HG03196 (cell line): ENCODE results near the gene FRMD5.

Source experiments
- ATAC-seq: cut with Tn5 transposase; IDR thresholded peaks from one replicate; pipeline ENCODE4 v1.9.1; 2021; ENCODE audit not compliant: unreplicated experiment

The FRMD5 gene

DNA sequence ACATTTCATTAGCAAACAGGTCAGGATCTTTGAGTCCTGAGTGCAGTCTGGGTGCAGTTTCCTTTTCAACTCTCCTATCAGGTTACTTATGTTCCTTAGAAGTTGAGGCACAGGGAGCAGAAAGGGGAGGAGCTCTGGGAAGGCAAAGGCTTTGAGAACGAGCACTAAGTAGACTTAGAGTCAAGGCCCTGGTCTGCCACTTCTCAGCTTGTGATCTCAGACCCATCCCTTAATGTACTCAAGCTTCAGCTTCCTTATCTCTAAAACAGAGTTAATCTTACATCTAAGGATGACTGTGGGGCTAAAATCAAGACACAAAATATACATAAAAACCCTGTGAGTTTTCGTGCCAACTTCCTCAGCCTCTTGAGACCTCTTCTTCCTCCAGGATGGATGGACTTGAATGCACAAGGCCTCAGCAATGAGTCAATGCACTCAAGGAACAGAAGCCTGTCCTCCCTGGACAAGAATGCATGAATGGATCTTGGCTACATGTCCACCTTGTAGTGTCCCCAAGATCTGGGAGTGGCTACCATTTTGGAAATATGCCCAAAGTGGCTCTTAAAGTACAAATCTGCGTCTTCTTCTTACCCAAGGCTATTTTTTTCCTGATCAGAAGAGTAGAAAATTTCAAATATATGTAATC lies 263.2 kb downstream of the FRMD5 start:
- no peak for ATAC-seq

DNA sequence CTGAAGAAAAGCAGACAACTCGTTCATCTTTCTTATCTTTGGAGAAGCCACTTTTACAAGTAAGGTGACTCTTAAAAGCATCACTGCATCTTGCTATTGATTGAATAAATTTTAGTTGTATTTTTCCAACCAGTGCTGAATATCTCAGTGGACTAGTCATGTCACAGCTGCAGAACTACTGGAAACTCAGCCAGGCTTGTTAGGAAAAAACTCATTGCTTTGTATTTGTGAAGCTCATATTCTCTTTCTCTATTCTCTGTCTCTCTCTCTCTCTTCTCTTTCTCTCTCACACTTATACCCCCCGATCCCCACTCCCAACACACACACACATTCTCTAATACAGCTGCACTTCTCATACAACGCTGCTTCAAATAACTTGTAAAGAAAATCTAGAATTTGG lies 264.0 kb downstream of the FRMD5 start:
- no peak for ATAC-seq

DNA sequence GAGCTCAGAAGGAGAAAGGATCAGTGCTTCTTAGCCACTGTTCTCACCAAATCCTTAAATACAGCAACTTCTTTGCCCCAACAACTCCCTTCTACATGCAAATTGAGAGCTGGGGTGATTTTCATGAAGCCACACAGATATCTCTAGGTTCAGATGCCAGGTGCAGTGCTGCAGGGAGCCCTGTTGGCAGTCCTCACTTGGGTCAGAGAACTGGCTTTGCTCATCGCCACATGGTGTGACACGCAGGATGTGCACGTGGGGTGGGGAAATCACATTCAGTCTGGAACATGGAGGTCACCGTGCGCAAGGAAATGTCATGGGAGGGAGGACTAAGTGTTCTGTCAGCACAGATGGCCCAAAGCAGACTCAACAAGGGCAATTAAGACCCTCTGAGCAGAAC lies 264.5 kb downstream of the FRMD5 start:
- no peak for ATAC-seq

- ATAC-seq = no peak
Observed at GRCh38 chr15:43930079-43930478, 265.0 kb downstream of the FRMD5 start.

GRCh38 chr15:43928152-43928551 lies 266.9 kb downstream of the FRMD5 start:
- no peak for ATAC-seq

DNA sequence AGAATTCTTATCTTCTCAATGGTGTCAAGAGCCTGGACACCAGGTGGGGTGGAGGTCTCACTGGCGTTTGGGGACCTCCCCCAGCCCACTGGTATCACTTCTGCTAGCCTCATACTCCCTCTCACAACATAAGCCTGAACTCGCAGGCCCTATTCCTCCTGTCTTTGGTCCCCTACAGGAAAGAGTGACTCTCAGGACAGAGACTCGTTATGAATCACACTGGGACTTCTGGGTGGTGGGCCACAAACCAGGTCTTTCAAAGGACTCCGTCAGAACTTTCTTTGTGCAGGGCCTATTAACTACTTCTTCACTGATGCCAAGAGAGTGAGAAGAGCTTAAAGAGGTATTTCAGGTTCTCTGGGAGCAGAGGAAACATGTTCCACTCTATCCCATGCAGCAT lies 267.9 kb downstream of the FRMD5 start:
- ATAC-seq = no peak

DNA sequence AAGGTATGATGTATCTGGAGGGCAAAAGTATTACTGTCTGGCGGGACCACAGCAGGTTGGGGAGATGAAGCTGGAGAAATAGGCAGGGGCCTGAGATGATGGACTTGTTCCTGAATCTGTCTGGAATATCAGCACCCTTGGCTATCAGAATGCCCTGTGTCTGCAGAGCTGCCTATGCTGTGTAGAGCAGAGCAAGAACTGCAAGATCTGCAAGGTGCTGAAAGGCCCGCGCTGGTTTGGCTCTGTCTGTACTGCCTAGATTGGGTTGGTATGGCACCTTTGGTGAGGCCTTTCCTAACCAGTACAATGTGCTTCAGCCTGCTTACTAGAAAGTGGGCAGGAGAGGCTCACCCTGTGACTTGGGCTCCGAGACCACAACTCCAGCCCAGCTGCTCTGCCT lies 271.5 kb downstream of the FRMD5 start:
- no peak for ATAC-seq

DNA sequence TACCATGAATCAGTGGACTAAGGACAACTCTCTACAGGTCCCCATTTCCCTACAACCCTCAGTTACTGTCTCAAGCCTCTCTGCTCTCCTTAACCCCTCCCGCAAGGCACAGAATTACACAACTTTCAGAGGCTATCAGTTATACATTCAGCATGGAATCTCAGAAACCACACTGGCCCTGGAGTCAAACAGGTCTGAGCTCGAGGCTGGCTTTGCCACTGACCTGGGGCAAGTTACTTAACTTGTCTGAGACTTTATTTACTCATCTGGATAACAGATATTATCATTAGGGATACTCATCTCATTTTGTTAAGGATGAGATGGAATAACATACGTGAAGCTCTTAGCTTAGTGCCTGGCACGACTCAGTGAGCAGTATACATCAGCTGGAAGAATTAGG lies 273.1 kb downstream of the FRMD5 start:
- ATAC-seq = no peak

DNA sequence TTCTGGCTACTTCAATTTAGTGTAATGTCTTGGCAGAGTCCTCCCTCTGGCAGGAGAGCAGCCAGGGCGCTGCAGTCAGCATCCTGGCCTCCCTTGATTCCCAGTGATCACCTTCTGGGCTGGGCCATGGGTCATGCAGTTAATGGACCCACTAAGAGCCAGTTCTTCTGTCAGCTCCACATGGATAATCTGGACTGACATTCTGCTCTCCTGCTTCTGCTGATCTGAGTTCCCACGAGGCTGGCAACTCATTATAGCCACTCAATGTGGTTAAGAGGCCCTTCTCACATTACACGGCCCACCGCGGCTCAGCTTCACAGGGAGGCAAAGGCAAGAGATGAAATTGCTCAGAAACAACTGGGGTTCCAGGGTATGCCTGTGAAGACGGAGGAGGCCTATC lies 274.3 kb downstream of the FRMD5 start:
- no peak for ATAC-seq

DNA sequence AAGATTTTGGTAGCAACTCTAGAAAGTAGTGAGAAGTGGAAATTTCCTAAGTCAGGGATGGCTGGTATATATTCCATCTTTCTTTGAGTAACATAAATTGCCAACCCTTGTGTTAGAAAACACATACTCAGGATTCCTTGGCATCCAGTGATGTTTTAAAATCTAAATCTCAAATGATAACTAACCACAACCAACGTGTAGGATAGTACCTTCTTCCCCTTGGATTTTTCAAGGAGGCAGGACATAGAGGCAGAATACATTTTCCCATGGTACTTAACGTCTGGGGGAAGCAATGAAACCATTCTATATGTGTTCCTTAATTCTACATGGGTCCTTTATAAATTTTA lies 274.8 kb downstream of the FRMD5 start:
- ATAC-seq = no peak

DNA sequence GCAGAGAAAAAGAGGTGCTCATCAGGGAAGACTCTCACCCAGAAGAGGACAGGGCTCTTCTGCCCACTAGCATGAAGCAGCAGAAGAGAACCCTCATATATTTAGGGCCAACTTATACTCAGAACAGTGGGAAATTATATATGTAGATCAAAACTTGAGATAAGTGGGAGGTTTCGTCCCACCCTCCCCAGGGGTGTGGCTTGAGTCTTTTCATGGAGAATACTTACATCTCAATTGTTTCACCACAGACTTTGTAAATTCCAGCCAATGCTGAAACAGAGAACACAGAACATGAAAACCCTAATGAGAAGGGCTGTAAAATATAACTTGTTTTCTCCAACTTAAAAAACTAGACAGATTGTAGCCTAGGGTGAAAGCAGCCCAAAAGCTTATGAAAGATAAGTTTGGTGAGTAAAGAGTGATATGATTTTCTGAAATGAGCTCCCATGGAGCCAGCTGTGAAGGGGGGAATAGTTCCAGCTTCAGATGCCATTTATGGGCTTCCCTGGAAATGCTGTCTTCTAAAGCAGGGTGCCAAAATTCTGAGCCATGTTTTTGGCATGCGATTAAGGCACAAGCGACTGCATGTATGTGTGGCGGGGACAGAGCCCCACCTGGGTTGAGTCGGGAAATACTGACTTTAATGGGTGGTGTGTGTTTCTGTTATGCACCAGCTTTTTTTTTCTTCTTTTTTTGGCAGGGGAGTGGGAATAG lies 275.4 kb downstream of the FRMD5 start:
- ATAC-seq = no peak

GRCh38 chr15:43918717-43919116 lies 276.4 kb downstream of the FRMD5 start:
- ATAC-seq = no peak

- ATAC-seq = no peak
Observed at GRCh38 chr15:43916326-43916660, 278.8 kb downstream of the FRMD5 start.

GRCh38 chr15:43915631-43916325 lies 279.3 kb downstream of the FRMD5 start:
- ATAC-seq = no peak

- no peak for ATAC-seq
Observed at GRCh38 chr15:43913941-43914340, 281.1 kb downstream of the FRMD5 start.

GRCh38 chr15:43913026-43913780 lies 281.9 kb downstream of the FRMD5 start:
- ATAC-seq = no peak

- ATAC-seq = no peak
Observed at GRCh38 chr15:43912208-43912607, 282.9 kb downstream of the FRMD5 start.

DNA sequence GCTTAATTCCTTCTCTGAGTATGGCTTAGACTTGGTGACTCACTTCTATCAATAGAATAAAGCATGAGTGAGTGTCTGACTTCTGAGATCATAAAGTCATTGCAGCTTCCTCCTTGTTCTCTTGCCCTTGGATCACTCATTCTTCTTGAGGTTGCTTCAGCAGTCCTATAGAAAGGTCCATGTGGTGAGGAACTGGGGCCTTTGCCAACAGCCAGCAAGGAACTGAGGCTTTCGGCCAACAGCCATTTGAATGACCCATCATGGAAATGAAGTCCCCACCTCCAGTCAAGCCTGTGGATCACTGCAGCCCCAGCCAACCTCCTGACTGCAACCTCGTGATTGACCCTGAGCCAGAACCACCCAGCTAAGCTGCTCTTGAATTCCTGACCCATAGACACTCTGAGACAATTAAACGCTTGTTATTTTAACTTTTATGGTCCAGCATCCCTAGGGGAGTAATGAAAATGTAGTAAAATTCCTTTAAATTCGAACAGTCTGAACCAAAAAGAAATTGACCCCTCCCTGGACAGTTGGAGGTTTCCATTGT lies 283.8 kb downstream of the FRMD5 start:
- no peak for ATAC-seq

GRCh38 chr15:43908516-43909050 lies 286.5 kb downstream of the FRMD5 start:
- no peak for ATAC-seq

DNA sequence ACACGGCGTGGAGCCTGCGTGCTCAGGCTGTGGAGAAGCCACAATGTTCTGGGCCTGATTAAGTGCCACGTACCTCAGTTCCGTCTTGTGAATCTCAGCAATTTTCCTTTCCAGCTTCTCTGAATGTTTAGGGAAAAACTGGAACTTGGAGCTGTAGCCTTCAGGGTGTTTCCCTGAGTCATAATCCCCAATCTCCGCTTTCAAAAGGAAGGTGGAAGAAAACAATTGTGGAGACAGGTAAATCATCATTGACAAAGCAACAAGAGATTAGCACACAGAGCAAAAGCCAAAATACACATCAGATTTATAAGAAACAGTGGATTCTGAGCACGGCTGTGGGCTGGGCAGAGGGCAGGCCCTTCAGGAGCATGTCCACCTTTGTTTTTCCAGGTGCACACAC lies 289.3 kb downstream of the FRMD5 start:
- no peak for ATAC-seq

DNA sequence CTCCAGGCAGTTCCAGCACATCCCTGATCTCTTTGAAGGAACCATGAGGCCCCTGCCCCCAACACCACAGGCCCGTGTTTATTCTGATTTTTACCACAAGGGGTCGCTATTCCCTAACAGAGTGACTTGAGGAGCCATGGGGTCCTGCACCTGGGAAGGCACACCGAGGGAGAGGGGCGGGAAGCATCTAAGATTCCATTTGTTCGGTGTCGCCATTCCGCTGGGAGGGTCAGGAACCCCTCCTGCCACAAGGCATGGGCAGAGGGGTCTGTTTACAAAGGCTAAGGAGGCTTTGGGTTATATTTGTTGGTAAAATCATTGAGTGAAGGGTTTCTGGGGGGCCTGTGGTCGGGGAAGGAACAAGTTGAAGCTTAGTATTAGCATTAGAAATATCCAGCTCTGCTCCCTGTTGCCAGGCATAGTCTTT lies 291.2 kb downstream of the FRMD5 start:
- peak; percentile 68 for ATAC-seq
